Measurements from ENCODE around the gene ZBTB11. TPM values are rescaled to one million over a fixed set of nuclear protein-coding genes. Genes with fewer than 3 reads are reported as not detected.
"Not testable (repeated sequence)": the region's sequence is repeated elsewhere in the genome, so short reads cannot be mapped to it uniquely, and the experiment has no call there.

The ZBTB11 gene
- total RNA-seq, 4 donors from 2014 or later = 22.1 to 34.2 (median 26.7) TPM

- TF ChIP-seq, protein P1, sequence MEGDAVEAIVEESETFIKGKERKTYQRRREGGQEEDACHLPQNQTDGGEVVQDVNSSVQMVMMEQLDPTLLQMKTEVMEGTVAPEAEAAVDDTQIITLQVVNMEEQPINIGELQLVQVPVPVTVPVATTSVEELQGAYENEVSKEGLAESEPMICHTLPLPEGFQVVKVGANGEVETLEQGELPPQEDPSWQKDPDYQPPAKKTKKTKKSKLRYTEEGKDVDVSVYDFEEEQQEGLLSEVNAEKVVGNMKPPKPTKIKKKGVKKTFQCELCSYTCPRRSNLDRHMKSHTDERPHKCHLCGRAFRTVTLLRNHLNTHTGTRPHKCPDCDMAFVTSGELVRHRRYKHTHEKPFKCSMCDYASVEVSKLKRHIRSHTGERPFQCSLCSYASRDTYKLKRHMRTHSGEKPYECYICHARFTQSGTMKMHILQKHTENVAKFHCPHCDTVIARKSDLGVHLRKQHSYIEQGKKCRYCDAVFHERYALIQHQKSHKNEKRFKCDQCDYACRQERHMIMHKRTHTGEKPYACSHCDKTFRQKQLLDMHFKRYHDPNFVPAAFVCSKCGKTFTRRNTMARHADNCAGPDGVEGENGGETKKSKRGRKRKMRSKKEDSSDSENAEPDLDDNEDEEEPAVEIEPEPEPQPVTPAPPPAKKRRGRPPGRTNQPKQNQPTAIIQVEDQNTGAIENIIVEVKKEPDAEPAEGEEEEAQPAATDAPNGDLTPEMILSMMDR (IDR thresholded peaks at IDR 0.05) = no peak
- TF ChIP-seq POLR2A (IDR thresholded peaks at IDR 0.05) = no peak
- no peak overlapping the region for H3K4me3 ChIP-seq (ENCODE audit: low read depth, poor library complexity, severe bottlenecking)
- DNase-seq (ENCODE audit: low spot score in 2 of 2) = no peak
- WGBS, 2 donors = 54 to 60% methylated on average over 10 of the region's 10 CpGs
- intact Hi-C loops (cut with DNase I; ENCODE audit: low total_unique reads) = no loop called here
Measured at GRCh38 chr3:101720851-101721840, 44.2 kb upstream of the ZBTB11 start.

DNA sequence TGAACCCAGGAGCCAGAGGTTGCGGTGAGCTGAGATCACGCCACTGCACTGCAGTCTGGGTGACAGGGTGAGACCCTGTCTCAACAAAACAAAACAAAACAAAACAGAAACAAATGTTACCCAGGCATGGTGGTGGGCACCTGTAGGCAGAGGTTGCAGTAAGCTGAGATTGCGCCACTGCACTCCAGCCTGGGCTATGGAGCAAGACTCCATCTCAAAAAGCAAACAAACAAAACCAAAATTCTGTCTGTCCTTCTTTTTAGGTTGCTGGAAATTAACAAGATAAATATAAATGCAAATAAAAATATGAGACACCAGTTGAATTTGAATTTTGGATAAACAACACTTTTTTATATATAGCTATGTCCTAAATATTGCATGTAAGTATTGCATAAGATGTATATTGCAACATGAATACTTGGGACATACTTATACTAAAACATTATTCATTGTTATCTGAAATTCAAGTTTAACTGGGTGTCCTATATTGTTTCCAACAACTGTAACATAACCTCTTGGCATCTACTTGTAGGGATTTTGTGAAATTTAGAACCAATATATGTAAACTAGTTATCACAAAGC is 42.8 kb upstream of the ZBTB11 start:
- WGBS, 2 donors = 94 to 95% methylated on average over 3 of the region's 3 CpGs
- TF ChIP-seq, protein P1 (IDR thresholded peaks at IDR 0.05) = no peak
- no peak for TF ChIP-seq POLR2A (IDR thresholded peaks at IDR 0.05)
- DNase-seq (ENCODE audit: low spot score in 2 of 2) = no peak
- intact Hi-C loops (cut with DNase I; ENCODE audit: low total_unique reads) = no loop called here
- H3K4me3 ChIP-seq (ENCODE audit: low read depth, poor library complexity, severe bottlenecking) = no peak overlapping the region

- H3K4me3 ChIP-seq (ENCODE audit: low read depth, poor library complexity, severe bottlenecking) = no peak overlapping the region
- DNase-seq (ENCODE audit: low spot score in 2 of 2) = no peak
- WGBS, 2 donors = 83 to 84% methylated on average over 1 of the region's 1 CpG
- TF ChIP-seq POLR2A (IDR thresholded peaks at IDR 0.05) = no peak
- TF ChIP-seq, protein P1 (IDR thresholded peaks at IDR 0.05) = no peak
- intact Hi-C loops (cut with DNase I; ENCODE audit: low total_unique reads) = no loop called here
Measured at GRCh38 chr3:101718455-101718854, 41.5 kb upstream of the ZBTB11 start.

DNA sequence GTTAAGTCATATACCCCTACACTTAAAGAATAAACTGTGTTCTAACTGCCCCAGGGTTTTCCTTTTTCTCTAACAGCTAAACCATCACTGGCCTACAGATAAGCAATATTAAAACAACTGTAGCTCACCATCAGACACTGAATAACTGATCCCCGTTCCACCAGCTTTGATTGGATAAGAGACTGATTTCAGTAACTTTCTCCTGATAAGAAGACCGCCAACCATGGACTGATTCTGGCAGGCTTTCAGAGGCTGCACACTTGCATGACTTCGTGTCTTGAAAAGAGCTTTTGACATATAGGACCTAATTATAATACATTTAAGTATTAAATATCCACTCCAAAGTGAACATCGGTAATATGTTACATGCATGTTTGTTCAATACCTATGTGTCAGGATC is 32.2 kb upstream of the ZBTB11 start:
- intact Hi-C loops (cut with DNase I; ENCODE audit: low total_unique reads) = no loop called here
- H3K4me3 ChIP-seq (ENCODE audit: low read depth, poor library complexity, severe bottlenecking) = no peak overlapping the region
- no peak for DNase-seq (ENCODE audit: low spot score in 2 of 2)
- no peak for TF ChIP-seq POLR2A (IDR thresholded peaks at IDR 0.05)
- TF ChIP-seq, protein P1 (IDR thresholded peaks at IDR 0.05) = no peak
- WGBS, 2 donors = 80 to 81% methylated on average over 4 of the region's 4 CpGs

- DNase-seq (ENCODE audit: low spot score in 2 of 2); intact Hi-C loops (cut with DNase I; ENCODE audit: low total_unique reads); H3K4me3 ChIP-seq (ENCODE audit: low read depth, poor library complexity, severe bottlenecking): not testable (repeated sequence)
- 57 to 68% methylated on average over 2 of the region's 2 CpGs for WGBS, 2 donors
Measured at GRCh38 chr3:101704639-101705038, 27.7 kb upstream of the ZBTB11 start.

- H3K4me3 ChIP-seq (ENCODE audit: low read depth, poor library complexity, severe bottlenecking) = no peak overlapping the region
- 69 to 73% methylated on average over 2 of the region's 2 CpGs for WGBS, 2 donors
- no peak for TF ChIP-seq POLR2A (IDR thresholded peaks at IDR 0.05)
- TF ChIP-seq, protein P1 (IDR thresholded peaks at IDR 0.05) = no peak
- DNase-seq (ENCODE audit: low spot score in 2 of 2) = no peak
- intact Hi-C loops (cut with DNase I; ENCODE audit: low total_unique reads) = no loop called here
Measured at GRCh38 chr3:101703169-101703568, 26.2 kb upstream of the ZBTB11 start.

Measured in lower leg skin (tissue), 4 donors.